Epithelial cell of proximal tubule (primary cell): ENCODE data around the gene CHGA. TPM values are rescaled to one million over a fixed set of nuclear protein-coding genes. Genes with fewer than 3 reads are reported as not detected.

Experiments
- DNase-seq: peaks from one replicate; pipeline ENCODE4 v3.0.0-alpha.2; 2011; ENCODE audit warnings: low read depth
- H3K4me3 ChIP-seq: 2 replicates; pipeline ENCODE4 v1.5.1; 2011; ENCODE audit warnings: low read depth, mild to moderate bottlenecking, low read length
- CTCF ChIP-seq: conservative IDR thresholded peaks from 2 replicates; pipeline ENCODE4 v1.5.1; 2012; ENCODE audit warnings: low read depth, mild to moderate bottlenecking, low read length
- total RNA-seq: library from RNA; depleted of rRNA; stranded (reverse); fragments of >200 nt; gene quantifications from 2 replicates; pipeline ENCODE4 v1.2.3, GENCODE V29; 2015

The CHGA gene
- total RNA-seq, 1 donor from 2014 or later: not detected

- H3K4me3 ChIP-seq: no peak overlapping the region
- DNase-seq: no peak
- no peak for TF ChIP-seq CTCF
Measured at GRCh38 chr14:92903359-92903758, 19.6 kb upstream of the CHGA start.

DNA sequence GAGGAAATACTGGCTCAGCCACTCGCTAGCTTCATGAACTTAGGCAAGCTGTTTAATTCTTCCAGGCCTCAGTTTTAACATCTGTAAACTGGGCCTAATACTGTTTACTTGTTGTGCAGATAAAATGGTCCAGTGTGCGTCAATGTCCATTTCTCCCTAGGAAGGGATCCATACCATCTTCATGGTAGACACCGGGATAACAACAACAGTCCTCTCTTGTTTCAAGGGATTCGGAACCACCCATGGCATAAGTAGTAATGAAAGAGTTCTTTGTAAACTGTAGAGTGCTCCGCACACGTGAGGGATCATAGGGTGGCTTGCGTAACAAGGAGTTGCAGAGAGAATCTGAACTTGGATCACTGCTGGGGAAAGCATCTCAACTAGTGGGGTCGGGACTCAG is 17.3 kb upstream of the CHGA start:
- no peak overlapping the region for H3K4me3 ChIP-seq
- no peak for DNase-seq
- TF ChIP-seq CTCF: no peak

GRCh38 chr14:92906420-92906819 is 16.5 kb upstream of the CHGA start:
- TF ChIP-seq CTCF: no peak
- DNase-seq: no peak
- no peak overlapping the region for H3K4me3 ChIP-seq

- no peak for TF ChIP-seq CTCF
- no peak for DNase-seq
- H3K4me3 ChIP-seq: no peak overlapping the region
Measured at GRCh38 chr14:92906823-92907222, 16.1 kb upstream of the CHGA start.

DNA sequence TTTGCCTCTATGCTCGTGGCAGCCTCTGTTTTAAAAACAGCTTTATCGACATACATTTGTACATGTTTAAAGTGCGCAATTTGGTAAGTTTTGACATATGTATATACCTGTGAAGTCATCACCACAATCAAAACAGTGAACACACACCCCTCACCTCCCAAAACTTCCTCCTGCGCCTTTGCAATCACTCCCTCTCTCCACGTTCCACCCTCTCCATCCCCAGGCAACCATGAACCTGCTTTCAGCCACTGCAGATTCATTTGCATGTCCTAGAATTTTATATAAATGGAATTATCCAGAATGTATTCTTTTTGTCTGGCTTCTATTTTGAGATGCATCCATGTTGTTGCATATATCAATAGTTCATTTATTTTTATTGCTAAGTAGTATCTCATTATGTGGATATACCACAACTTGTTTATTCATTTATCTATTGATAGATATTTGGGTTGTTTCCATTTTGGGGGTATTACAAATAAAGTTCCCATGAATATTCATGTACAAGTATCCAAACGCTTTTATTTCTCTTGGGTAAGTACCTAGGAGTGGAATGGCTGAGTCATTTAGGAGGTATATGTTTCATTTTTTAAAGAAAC is 15.5 kb upstream of the CHGA start:
- DNase-seq: no peak
- H3K4me3 ChIP-seq: no peak overlapping the region
- TF ChIP-seq CTCF: no peak

GRCh38 chr14:92914087-92914656 is 8.8 kb upstream of the CHGA start:
- DNase-seq: no peak
- TF ChIP-seq CTCF: no peak

DNA sequence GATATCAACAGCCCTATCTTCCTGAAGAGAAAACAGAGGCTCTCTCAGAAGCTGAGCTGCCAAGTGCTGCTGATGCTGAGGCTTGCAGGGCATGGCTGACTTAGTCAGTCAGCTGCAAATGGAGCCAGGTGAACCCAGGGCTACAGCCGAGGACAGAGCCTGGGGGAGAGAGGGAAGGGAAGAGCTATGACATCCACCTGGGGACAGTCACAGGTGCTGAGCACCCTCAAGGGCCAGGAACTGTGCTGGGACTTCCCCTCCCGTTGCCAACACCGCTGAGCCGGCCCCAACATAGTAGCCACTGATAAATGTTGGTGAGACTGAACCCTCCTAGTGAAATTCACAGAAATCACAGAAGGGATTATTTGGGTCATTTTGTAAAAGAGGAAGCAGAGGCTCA is 6.7 kb upstream of the CHGA start:
- no peak for DNase-seq
- H3K4me3 ChIP-seq: no peak overlapping the region
- TF ChIP-seq CTCF: no peak

More at GRCh38 chr14:92914087-92914656, 8.8 kb upstream of the CHGA start:
- no peak overlapping the region for H3K4me3 ChIP-seq
